Measurements from ENCODE around the gene TFB1M. TPM values are rescaled to one million over a fixed set of nuclear protein-coding genes. Genes with fewer than 3 reads are reported as not detected.
A peak's percentile ranks its signal among the peaks of the same experiment; 100 is the strongest.

Gene TFB1M
- total RNA-seq, 1 donor from 2014 or later: 15.3 TPM

- Mint-ChIP-seq H3K4me1 (ENCODE audit: low read depth) (peaks cover 13% of the 10 kb centered on the region), H3K4me3 (ENCODE audit: unreplicated experiment) (no peak overlapping the region), H3K27me3 (ENCODE audit: low read depth) (no peaks in the 10 kb centered on the region), H3K36me3 (ENCODE audit: low read depth) (peaks cover 19% of the 10 kb centered on the region), H3K9me3 (ENCODE audit: low read depth) (no peaks in the 10 kb centered on the region), H3K27ac (ENCODE audit: unreplicated experiment) (no peak overlapping the region)
- no peak for DNase-seq (ENCODE audit: low spot score)
- TF ChIP-seq CTCF (IDR thresholded peaks at IDR 0.05): no peak
Measured at GRCh38 chr6:155256122-155256795, 58.0 kb downstream of the TFB1M start.

GRCh38 chr6:155254139-155254538, 60.1 kb downstream of the TFB1M start:
- no peak for TF ChIP-seq CTCF (IDR thresholded peaks at IDR 0.05)
- DNase-seq (ENCODE audit: low spot score): no peak
- Mint-ChIP-seq H3K27me3 (ENCODE audit: low read depth) (no peaks in the 10 kb centered on the region), H3K4me1 (ENCODE audit: low read depth) (peaks cover 26% of the 10 kb centered on the region), H3K9me3 (ENCODE audit: low read depth) (no peaks in the 10 kb centered on the region), H3K36me3 (ENCODE audit: low read depth) (peaks cover 20% of the 10 kb centered on the region), H3K27ac (ENCODE audit: unreplicated experiment) (no peak overlapping the region), H3K4me3 (ENCODE audit: unreplicated experiment) (no peak overlapping the region)

DNA sequence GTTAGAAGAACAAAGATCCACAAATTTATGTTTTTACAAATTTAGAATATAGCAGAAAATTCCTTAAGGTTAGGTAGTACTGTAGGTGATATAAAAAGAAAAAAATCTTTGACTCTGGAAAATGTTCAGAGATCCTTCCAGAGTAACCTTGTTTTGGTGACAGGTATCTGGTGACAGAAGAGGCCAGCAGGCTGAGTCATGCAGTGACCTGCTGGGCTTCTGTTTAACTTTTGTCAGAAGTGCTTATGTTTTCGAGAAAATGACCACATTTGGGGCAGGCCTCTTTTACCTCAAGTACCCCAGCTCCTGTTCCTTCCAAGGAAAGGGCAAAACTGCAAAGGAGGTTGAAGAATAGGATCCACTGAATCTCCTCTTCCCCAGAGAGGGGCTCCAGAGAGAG, 60.9 kb downstream of the TFB1M start:
- H3K9me3 Mint-ChIP-seq (ENCODE audit: low read depth): no peaks in the 10 kb centered on the region
- H3K27me3 Mint-ChIP-seq (ENCODE audit: low read depth): no peaks in the 10 kb centered on the region
- no peak overlapping the region for H3K4me3 Mint-ChIP-seq (ENCODE audit: unreplicated experiment)
- peak overlapping the region; percentile 29 for H3K27ac Mint-ChIP-seq (ENCODE audit: unreplicated experiment)
- no peak for TF ChIP-seq CTCF (IDR thresholded peaks at IDR 0.05)
- DNase-seq (ENCODE audit: low spot score): no peak
- H3K4me1 Mint-ChIP-seq (ENCODE audit: low read depth): peaks cover 33% of the 10 kb centered on the region
- peaks cover 20% of the 10 kb centered on the region for H3K36me3 Mint-ChIP-seq (ENCODE audit: low read depth)

GRCh38 chr6:155252581-155252980, 61.7 kb downstream of the TFB1M start:
- Mint-ChIP-seq H3K27ac (ENCODE audit: unreplicated experiment) (no peak overlapping the region), H3K27me3 (ENCODE audit: low read depth) (no peaks in the 10 kb centered on the region), H3K4me3 (ENCODE audit: unreplicated experiment) (no peak overlapping the region), H3K9me3 (ENCODE audit: low read depth) (no peaks in the 10 kb centered on the region), H3K36me3 (ENCODE audit: low read depth) (peaks cover 17% of the 10 kb centered on the region), H3K4me1 (ENCODE audit: low read depth) (peaks cover 40% of the 10 kb centered on the region)
- no peak for DNase-seq (ENCODE audit: low spot score)
- no peak for TF ChIP-seq CTCF (IDR thresholded peaks at IDR 0.05)

DNA sequence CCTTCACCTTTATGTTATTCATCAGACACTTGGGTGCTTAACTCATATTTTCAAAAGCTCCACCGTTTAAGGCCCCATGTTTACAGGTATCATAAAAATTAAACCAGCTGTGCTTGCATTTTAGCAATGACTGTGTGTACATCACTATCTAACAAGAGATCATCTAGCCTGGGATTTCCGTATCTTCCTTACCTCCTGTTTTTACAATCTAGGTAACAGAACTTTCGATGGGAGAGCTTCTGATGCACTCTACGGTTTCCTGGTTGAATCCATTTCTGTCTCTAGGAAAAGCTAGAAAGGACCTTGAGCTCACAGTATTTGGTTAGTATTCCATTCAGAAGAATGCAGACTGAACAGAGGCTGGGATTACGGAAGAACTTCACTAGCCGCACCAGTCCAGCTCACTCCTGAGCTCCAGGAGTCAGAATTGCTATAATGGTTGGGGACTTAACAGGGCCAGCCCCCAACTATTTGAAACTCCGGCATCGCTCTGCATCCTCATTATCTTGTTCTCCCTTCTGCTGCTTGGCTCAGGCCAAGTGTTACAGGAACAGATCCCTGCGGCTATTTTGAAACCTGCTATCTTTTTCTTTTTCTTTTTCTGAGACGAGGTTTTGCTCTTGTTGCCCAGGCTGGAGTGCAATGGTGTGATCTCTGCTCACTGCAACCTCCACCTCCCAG, 63.4 kb downstream of the TFB1M start:
- Mint-ChIP-seq H3K27ac (ENCODE audit: unreplicated experiment) (peak overlapping the region; percentile 43), H3K4me1 (ENCODE audit: low read depth) (peaks cover 57% of the 10 kb centered on the region), H3K27me3 (ENCODE audit: low read depth) (no peaks in the 10 kb centered on the region), H3K9me3 (ENCODE audit: low read depth) (no peaks in the 10 kb centered on the region), H3K4me3 (ENCODE audit: unreplicated experiment) (no peak overlapping the region), H3K36me3 (ENCODE audit: low read depth) (peaks cover 13% of the 10 kb centered on the region)
- no peak for TF ChIP-seq CTCF (IDR thresholded peaks at IDR 0.05)
- DNase-seq (ENCODE audit: low spot score): no peak
